ENCODE data around the gene TRIM65. TPM values are rescaled to one million over a fixed set of nuclear protein-coding genes. Genes with fewer than 3 reads are reported as not detected.
"Not testable (repeated sequence)": the region's sequence is repeated elsewhere in the genome, so short reads cannot be mapped to it uniquely, and the experiment has no call there.

Gene TRIM65
- total and polyA plus RNA-seq, 12 donors, result 4.1 to 46.9 (median 14.5) TPM

DNA sequence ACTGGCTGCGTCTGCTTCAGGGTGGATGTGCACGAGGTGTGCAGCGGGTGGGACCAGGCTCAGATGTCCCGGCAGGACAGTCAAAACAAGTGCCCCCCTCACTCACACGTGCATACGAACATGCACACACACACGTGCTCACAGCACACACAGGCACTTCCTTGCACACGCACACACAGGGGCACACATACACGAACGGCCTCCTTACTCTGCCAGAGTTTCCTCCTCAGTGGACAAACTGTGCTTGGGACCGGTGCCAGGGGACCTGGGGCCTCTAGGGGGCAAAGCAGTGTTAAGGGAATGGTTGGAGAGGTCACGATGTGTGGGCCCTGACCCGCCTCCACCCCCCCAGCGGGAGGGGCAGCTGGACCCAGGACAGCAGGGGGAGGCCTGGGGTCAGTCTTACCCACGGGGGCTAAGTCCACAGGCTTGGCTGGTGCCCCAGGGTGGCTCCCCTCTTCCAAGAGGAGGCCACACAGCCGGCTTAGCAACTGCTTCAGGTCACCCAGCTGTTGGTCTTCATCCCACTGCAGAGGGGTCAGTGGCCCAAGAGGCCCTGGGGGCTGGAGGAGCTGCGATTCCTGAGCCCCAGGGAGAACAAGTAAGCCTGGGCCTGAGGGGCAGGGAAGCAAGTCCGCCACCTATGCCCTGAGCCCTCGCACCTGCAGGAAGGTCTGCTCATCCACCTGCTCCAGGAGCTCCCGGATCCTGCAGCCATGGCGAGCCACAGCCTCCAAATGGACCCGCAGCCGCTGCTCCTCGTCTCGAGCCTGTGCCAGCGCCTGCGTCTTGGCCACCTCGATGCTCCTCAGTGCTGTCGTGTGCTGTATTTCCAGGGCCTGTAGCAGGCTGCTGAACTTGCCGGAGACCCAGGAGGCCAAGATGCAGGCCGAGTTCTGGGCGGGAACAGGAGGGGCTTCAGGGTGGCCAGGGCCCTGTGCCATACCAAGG, 4.9 kb downstream of the TRIM65 start:
- intact Hi-C loops (cut with DNase I), result loop anchor here in 1 of 2 donors (10.0 kb wide), 1 partner anchor 117 kb away; a partner anchor contains a TSS
- Histone ChIP-seq H3K27ac (no peak overlapping the region), H3K4me1 (replicated peaks in 1 of 2) (peaks cover 8 to 18% of the 10 kb centered on the region in 2 donors), H3K27me3 (no peaks in the 10 kb centered on the region), H3K36me3 (replicated peaks in 1 of 2) (peaks cover 0 to 11% of the 10 kb centered on the region in 2 donors), H3K4me3 (no peak overlapping the region), H3K9me3 (replicated peaks in 1 of 3) (no peaks in the 10 kb centered on the region)
- DNase-seq, result no peak
- no peak for TF ChIP-seq POLR2A (IDR thresholded peaks at IDR 0.05)
- TF ChIP-seq, protein P1, sequence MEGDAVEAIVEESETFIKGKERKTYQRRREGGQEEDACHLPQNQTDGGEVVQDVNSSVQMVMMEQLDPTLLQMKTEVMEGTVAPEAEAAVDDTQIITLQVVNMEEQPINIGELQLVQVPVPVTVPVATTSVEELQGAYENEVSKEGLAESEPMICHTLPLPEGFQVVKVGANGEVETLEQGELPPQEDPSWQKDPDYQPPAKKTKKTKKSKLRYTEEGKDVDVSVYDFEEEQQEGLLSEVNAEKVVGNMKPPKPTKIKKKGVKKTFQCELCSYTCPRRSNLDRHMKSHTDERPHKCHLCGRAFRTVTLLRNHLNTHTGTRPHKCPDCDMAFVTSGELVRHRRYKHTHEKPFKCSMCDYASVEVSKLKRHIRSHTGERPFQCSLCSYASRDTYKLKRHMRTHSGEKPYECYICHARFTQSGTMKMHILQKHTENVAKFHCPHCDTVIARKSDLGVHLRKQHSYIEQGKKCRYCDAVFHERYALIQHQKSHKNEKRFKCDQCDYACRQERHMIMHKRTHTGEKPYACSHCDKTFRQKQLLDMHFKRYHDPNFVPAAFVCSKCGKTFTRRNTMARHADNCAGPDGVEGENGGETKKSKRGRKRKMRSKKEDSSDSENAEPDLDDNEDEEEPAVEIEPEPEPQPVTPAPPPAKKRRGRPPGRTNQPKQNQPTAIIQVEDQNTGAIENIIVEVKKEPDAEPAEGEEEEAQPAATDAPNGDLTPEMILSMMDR (IDR thresholded peaks at IDR 0.05), result no peak
- WGBS, 4 donors, result 77 to 95% (median 82%) methylated on average over 17 to 32 of the region's 32 CpGs

DNA sequence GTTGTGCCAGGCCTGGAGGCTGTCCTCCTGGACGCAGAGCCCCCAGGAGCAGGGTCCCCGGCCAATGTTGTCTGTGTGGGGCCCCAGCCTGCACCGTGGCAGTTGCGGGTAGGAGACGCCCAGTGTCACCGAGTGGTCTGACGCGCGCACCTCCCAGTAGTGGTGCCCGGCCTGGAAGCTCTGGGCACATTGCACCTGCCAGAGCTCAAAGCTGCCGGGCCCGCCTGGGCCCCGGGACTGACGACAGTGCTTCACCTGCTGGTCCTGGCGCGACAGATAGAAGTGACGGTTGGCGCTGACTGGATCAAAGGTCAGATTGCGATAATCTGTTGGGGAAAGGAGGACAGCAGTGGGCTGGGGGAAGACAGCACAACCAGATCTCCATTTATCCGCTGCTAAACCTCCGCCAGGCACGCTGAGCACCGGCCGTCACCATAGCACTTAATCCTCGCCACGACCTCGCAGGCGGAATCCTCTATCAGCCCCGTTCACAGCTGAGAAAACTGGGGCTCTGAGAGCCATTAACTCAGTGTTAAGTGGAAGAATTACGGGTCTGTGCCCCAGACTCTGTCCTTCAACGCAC, 5.6 kb downstream of the TRIM65 start:
- H3K27me3 ChIP-seq, result no peaks in the 10 kb centered on the region
- H3K9me3 ChIP-seq (replicated peaks in 1 of 3), result no peaks in the 10 kb centered on the region
- DNase-seq, result no peak
- 94 to 97% (median 95%) methylated on average over 26 to 31 of the region's 31 CpGs for WGBS, 4 donors
- peaks cover 0 to 11% of the 10 kb centered on the region in 2 donors for H3K36me3 ChIP-seq (replicated peaks in 1 of 2)
- TF ChIP-seq POLR2A (IDR thresholded peaks at IDR 0.05), result no peak
- TF ChIP-seq, protein P1 (IDR thresholded peaks at IDR 0.05), result no peak
- H3K27ac ChIP-seq, result no peak overlapping the region
- peaks cover 7 to 18% of the 10 kb centered on the region in 2 donors for H3K4me1 ChIP-seq (replicated peaks in 1 of 2)
- H3K4me3 ChIP-seq, result no peak overlapping the region
- intact Hi-C loops (cut with DNase I), result loop anchor here in 1 of 2 donors (10.0 kb wide), 1 partner anchor 116 kb away; a partner anchor contains a TSS

DNA sequence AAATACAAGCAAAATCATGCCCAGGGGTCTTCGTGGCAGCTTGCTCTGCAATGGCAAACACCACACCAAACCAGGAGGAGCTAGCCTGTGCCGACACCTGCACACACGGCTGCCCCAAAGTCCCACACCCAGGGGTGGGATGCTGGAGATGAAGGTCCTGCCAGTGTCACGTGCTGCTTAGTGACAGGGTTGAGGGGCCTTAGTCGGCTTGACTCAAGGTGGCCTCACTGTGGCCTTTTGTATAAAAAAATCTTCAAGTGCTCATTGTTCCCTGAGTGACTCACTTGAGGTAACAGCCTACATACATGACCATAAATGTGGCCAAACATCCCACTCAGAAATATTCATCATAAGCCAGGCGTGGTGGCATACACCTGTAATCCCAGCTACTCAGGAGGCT, 7.3 kb downstream of the TRIM65 start:
- H3K27ac ChIP-seq, result no peak overlapping the region
- no peaks in the 10 kb centered on the region for H3K27me3 ChIP-seq
- no peak for DNase-seq
- TF ChIP-seq, protein P1 (IDR thresholded peaks at IDR 0.05), result no peak
- no peak for TF ChIP-seq POLR2A (IDR thresholded peaks at IDR 0.05)
- H3K9me3 ChIP-seq (replicated peaks in 1 of 3), result no peaks in the 10 kb centered on the region
- 79 to 100% (median 82%) methylated on average over 1 to 6 of the region's 6 CpGs for WGBS, 4 donors
- H3K36me3 ChIP-seq (replicated peaks in 1 of 2), result peaks cover 0 to 11% of the 10 kb centered on the region in 2 donors
- peaks cover 0 to 1% of the 10 kb centered on the region in 2 donors for H3K4me1 ChIP-seq (replicated peaks in 1 of 2)
- H3K4me3 ChIP-seq, result no peak overlapping the region
- intact Hi-C loops (cut with DNase I), result no loop called here

DNA sequence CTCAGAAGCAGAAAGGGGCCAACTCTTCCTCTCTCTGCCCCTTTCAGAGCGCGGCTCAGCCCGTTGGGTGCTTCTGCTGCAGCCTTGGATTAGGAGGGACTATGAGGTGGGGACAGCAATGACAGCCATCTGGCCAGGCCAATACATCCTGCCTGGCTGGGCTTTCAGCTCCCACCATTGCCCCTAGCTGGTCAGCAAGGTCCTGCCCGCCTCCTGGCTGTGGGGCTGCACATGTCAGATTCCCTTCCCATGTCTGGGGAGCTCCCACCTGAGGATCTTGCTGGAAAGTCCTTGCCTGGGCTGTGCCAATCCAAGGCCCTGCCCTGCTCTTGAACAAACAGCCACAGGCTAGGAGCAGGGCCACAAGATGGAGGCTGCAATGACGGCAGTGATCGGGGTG, 8.3 kb downstream of the TRIM65 start:
- Histone ChIP-seq H3K4me1 (replicated peaks in 1 of 2) (no peaks in the 10 kb centered on the region), H3K27me3 (no peaks in the 10 kb centered on the region), H3K9me3 (replicated peaks in 1 of 3) (no peaks in the 10 kb centered on the region), H3K4me3 (no peak overlapping the region), H3K27ac (no peak overlapping the region), H3K36me3 (replicated peaks in 1 of 2) (peaks cover 0 to 11% of the 10 kb centered on the region in 2 donors)
- TF ChIP-seq, protein P1 (IDR thresholded peaks at IDR 0.05), result no peak
- no peak for TF ChIP-seq POLR2A (IDR thresholded peaks at IDR 0.05)
- intact Hi-C loops (cut with DNase I), result no loop called here
- no peak for DNase-seq
- 76 to 96% (median 84%) methylated on average over 5 to 6 of the region's 6 CpGs for WGBS, 4 donors

DNA sequence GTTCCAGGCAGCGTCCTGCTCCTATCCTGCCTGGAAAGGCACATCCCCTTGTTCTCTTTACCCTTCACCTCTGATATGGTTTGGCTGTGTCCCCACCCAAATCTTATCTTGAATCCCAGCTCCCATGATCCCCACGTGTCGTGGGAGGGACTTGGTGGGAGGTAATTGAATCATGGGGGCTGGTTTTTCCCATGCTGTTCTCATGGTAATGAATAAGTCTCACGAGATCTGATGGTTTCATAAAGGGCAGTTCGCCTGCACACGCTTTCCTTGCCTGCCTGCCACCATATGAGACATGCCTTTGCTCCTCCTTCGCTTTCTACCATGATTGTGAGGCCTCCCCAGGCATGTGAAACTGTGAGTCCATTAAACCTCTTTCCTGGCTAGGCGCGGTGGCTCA, 10.9 kb downstream of the TRIM65 start:
- H3K9me3 ChIP-seq (replicated peaks in 1 of 3); H3K27ac ChIP-seq; H3K4me1 ChIP-seq (replicated peaks in 1 of 2); H3K27me3 ChIP-seq; H3K36me3 ChIP-seq (replicated peaks in 1 of 2); DNase-seq; intact Hi-C loops (cut with DNase I); H3K4me3 ChIP-seq: not testable (repeated sequence)
- WGBS, 4 donors, result 84 to 91% (median 86%) methylated on average over 8 to 9 of the region's 9 CpGs

All from adrenal gland (tissue), 12 donors.